GM18861 (cell line): Measurements from ENCODE around the gene RNF207.
"Not testable (repeated sequence)": the region's sequence is repeated elsewhere in the genome, so short reads cannot be mapped to it uniquely, and the experiment has no call there.

Source experiments
- ATAC-seq: cut with Tn5 transposase; IDR thresholded peaks from one replicate; pipeline ENCODE4 v1.9.1; 2021; ENCODE audit not compliant: unreplicated experiment

Gene RNF207

DNA sequence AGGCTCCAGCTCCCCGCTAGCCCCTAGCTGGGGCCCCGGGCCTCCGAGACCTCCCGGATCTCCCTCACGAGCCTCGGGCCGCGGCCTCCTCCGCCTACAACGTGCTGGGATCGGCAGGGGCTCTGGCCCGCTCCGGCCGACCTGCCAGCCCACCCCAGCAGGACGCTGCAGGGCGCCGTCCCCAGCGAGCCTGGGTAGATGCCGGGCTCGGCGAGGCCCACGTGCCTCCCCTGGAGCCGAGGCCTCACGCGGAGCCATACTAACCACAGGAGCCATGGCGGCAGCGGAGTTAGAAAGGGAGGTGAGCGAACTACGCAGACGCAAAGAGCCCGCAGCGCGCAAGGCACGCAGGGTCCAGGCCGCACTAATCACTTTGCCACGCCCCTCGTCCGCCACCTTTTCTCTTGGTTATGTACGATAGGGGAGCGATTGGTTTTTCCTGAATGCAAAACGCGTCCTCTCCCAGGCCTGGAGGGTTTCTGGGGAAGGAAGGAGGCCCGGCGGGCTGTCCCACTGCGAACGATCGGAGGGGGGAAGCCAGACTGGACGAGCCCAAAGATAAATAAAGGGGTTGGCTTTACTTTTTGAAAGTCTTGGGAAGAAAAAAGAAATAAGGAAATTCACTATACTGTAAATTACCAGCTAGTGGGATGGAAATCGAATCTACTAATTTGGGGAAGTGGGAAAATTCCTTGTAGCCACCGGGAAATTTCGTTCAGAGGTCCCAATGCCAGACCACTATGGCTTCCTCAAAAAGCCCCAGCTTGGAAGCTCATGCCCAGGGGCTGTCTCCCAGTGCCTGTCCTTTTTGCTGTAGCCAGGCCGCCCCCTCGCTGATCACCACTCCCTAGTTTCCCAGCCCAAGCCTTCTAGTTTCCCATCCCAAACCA is 6.4 kb upstream of the RNF207 start, which contains the start of gene RPL22:
Gene RPL22, minus strand, starts transcription at position 298 of the 890 bp plus-strand sequence. Its CDS starts 22 bp downstream, at position 276.
- peak; percentile 89 for ATAC-seq

DNA sequence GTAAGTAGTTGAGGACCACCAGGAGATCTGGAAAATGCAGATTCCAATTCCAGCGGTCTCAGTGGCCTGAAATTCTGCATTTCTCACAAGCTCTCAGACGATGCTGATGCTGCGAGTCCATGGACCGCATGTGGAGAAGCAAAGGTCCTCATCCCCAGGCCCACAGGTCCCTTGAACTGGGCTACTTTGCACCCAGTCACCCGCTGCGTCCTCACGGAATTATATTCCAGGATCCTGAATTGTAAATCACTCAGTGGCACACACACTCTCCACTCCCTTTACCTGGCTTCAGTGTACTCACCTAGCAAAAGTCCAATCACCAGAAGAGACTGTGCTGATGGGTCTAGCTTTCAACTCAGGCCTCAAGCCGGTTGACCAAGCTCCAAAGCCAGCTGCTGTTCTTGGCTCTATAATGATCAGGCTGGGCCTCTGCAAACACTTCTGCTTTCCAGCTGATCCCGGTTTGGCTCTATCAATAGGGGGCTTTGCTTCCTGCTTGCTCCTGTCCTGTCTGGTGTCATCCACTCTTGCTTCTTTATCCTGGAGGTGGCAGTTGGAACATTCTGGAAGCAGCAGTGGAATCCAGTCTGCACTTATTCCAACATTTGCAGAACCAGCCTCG is 5.6 kb upstream of the RNF207 start:
- no peak for ATAC-seq

DNA sequence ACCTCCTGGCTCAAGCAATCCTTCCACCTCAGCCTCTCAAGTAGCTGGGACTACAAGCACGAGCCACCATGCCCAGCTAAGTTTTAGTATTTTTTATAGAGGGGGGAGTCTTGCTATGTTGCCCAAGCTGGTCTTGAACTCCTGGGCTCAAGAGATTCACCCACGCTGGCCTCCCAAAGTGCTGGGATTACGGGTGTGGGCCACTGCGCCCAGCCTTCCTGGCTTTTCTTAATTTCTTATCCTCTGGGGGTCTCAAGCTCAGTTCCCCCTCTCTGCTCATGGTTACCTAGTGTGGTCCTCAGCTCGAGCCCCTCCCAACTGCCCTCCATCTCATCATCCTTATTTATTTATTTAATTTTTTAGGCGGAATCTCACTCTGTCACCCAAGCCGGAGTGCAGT is 3.7 kb upstream of the RNF207 start:
- no peak for ATAC-seq

- ATAC-seq, result no peak
Observed at GRCh38 chr1:6206520-6206855, 569 bp downstream of the RNF207 start.

- ATAC-seq, result no peak
Observed at GRCh38 chr1:6207075-6207885, 1.4 kb downstream of the RNF207 start.

DNA sequence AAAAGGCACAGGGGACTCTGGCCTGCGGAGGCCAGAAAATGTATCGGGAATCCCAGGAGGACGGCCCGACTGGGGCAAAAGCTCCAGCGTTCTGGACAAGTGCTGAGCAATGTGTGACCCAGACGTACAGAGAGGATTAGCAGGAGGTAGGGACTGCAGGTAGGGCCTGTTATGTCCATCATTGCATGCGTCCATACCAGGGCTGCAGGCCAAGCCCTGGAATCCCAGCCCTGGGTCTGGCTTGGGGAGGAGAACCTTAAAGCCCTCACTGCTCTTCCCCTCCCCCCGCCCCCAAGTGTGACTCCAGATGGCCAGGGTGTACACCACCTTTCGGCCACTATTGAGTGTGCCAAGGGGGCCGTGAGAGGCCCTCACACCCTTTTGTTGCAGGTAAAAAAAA is 2.0 kb downstream of the RNF207 start:
- ATAC-seq, result no peak

GRCh38 chr1:6208723-6209660 is 3.1 kb downstream of the RNF207 start:
- ATAC-seq, result no peak

DNA sequence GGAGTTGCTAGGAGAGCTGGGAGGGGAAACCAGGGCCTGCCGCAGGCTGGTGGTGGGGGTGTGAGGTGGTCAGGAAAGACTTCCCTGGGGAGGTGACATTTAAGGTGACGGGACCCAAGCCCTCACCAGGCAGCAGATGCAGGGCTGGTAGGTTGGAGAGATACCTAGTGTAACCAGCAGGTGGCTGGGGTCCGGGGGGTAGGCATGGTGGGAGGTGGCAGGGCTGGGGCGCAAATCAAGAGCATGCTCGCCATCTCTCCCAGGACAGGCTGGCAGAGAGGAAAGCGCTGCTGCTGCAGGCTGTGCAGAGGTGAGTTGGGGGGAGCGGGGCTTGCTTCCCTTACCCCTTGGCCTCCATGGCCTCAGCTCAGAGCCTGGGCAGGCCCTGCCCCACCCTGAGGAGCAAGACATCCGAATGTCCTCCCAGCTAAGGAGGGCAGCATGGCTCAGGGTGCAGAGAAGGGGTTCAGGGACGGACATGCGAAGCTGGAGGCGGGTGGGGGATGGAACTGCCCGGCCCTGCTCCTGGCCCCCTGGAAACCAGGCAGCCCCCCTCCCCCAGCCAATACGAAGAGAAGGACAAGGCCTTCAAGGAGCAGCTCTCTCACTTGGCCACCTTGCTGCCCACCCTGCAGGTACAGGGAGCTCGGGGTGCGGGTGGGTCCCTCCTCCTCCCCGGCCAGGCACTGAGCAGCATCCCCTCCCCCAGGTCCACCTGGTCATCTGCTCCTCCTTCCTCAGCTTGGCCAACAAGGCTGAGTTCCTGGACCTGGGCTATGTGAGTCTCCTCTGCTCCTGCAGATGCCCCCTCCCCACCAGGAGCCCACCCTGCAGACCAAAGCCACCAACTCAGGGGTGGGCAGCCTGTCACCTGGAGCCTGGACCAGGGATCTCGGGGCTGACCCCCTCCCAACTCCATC is 4.0 kb downstream of the RNF207 start:
- ATAC-seq, result no peak

- ATAC-seq, result no peak
Observed at GRCh38 chr1:6210591-6211355, 4.9 kb downstream of the RNF207 start.

DNA sequence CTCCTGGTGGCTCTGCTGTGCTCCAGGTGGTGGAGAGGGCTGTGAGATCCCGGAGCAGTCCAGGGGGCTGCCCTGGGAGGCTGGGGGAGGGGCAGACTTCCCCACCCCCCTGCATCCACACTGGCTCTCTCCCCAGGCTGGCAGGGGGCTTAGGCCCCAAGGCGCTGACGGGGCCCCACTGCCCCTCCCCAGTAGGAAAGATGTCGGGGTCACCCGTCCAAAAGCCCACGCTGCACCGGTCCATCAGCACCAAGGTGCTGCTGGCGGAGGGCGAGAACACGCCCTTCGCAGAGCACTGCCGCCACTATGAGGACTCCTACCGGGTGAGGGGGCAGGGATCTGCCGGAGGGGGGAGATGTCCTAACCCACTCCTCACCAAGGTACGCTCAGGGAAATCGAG is 5.8 kb downstream of the RNF207 start:
- no peak for ATAC-seq

- ATAC-seq, result no peak
Observed at GRCh38 chr1:6212193-6212959, 6.5 kb downstream of the RNF207 start.

DNA sequence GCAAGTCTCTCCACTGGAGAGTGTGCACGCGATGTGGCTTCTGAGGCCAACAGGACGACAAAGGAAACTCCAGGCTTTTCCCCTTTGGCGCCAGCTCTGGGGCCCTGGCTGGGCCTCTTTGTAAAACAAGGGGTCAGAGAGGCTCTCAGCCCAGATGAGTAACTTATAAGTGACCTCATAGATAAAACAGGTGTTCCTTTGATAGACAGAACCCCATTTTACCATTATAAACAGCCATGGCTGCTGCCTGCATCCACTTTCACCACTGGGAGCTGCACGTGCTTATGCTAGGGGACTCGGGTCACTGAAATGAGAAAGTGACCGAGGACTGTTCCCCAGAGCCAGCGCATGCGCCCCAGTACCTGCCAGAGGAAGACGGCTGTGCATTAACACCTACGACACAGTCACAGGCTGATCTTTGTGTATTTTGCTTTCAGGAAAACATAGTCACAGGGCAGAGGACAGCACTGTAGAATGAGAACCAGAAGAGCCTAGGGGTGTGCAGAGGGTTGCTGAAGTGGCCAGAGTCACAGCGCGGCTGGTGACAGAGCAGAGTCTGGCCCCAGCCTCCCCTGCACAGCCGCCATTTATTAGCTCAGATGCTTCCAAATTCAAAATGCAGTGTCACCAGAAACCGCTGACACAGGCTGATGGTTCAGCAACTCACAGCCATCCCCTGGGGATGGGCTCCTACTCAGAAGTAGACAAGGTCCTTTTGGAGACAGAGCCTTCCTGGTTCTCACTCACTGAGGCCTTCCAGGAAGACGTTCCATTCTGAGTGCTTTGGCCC is 12.7 kb downstream of the RNF207 start:
- ATAC-seq, result no peak

DNA sequence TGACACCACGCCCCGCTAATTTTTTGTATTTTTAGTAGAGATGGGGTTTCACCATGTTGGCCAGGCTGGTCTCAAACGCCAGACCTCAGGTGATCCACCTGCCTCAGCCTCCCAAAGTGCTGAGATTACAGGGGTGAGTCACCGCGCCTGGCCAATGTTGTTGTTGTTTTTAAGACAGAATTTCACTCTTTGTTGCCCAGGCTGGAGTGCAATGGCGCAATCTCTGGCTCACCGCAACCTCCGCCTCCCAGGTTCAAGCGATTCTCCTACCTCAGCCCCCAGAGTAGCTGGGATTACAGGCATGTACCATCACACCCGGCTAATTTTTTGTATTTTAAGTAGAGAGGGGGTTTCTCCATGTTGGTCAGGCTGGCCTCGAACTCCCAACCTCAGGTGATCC is 13.7 kb downstream of the RNF207 start:
- not testable (repeated sequence) for ATAC-seq

DNA sequence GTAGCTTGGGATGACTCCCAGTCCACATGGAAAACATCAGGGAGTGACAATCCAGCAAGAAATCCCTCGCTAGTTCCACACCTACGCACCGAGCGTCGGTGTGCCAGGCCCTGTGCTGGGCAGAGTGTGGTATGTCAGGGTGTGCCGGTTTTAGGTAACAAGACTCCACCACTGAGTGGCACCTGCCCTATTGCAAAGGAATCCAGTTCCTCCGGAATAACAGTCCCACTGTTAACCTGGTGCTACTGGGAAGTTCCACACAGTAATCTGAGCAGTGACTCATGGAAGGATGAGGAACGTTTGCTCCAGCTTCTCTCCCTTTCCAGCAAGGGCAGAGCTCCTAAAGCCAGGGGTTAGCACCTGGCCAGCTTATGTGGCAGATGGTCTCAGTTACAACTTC is 14.3 kb downstream of the RNF207 start:
- no peak for ATAC-seq

DNA sequence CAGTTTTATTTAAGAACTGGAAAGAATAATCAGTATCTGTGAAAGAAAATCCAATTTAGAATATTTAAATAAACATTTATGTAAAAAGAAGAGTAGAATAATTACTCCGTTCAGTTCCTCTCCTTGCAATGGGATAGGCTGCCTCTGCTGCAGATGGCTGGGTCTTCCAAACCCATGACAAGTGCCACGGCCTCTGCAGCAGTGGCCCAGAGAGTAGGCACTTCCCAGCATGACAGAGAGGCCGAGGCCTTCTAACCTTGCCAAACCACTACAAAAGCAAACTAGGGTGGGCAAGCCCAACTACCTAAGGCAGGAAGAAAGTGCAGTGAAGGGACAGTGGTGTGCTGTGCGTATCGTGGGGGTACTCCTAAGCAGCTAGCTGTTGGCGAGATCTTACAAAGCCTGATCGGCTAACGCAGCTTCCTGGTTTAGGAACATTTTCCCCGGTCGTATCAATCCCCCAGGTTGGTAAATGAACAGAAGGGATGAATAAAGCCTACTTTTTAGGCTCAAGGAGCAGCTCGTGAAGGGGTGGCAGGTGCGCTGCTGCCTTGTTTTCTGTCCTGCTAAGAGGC is 15.4 kb downstream of the RNF207 start:
- no peak for ATAC-seq

GRCh38 chr1:6222636-6223035 is 16.7 kb downstream of the RNF207 start:
- ATAC-seq, result no peak

- ATAC-seq, result no peak
Observed at GRCh38 chr1:6223617-6224016, 17.7 kb downstream of the RNF207 start.
